Ectodermal cell (in vitro differentiated cells): ENCODE data around the gene DPP10.
"Not testable (repeated sequence)": the region's sequence is repeated elsewhere in the genome, so short reads cannot be mapped to it uniquely, and the experiment has no call there.

Source experiments
- H3K27ac ChIP-seq: 2 replicates; pipeline ENCODE4 v1.7.0; 2013; ENCODE audit warnings: mild to moderate bottlenecking, low read depth, low read length; ENCODE audit not compliant: insufficient read depth, poor library complexity, severe bottlenecking
- H3K27me3 ChIP-seq: 2 replicates; pipeline ENCODE4 v1.7.0; 2013; ENCODE audit warnings: mild to moderate bottlenecking, low read length; ENCODE audit not compliant: insufficient read depth, control insufficient read depth, poor library complexity, severe bottlenecking
- H3K36me3 ChIP-seq: one replicate; pipeline ENCODE4 v1.7.0; 2013; ENCODE audit warnings: low read length; ENCODE audit not compliant: control insufficient read depth, insufficient read depth
- H3K4me1 ChIP-seq: one replicate; pipeline ENCODE4 v1.7.0; 2013; ENCODE audit warnings: low read length; ENCODE audit not compliant: control insufficient read depth, insufficient read depth
- H3K4me3 ChIP-seq: 2 replicates; pipeline ENCODE4 v1.7.0; 2013; ENCODE audit warnings: low read depth, low read length, control low read depth; ENCODE audit not compliant: insufficient read depth
- H3K9me3 ChIP-seq: 2 replicates; pipeline ENCODE4 v1.7.0; 2013; ENCODE audit warnings: mild to moderate bottlenecking, low read length, moderate library complexity; ENCODE audit not compliant: control insufficient read depth
- WGBS, 2 experiments: methylation state at CpG; one replicate each; pipeline ENCODE4 v1.1.7; 2013; ENCODE audit warnings: missing lambda C conversion rate in 2 of 2; 5-methylcytosine and 5-hydroxymethylcytosine counted together

Gene DPP10

GRCh38 chr2:115077626-115078025 is 635.2 kb downstream of the DPP10 start:
- 84 to 93% methylated on average over 1 of the region's 1 CpG for whole genome bisulfite sequencing, 2 experiments

DNA sequence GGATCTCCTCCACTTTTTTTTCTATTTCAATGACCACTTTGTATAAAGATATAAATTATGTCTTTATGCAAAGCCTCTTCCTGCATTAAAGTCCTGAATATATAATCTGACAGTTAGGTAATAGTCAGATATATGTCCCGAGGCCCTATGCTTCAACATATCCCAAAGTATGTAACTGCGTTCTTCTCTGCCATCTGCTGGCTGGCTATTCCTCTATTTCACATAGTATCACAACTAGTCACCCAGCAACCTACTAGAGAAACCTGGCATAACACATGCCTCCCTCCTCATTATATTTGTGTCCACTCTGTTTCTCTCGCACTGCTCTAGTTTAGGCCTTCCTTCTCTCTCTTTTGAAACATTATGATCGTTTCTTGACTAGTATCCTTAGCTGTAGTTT is 640.8 kb downstream of the DPP10 start:
- no peaks in the 10 kb centered on the region for H3K4me1 ChIP-seq
- WGBS, 2 experiments = 90% methylated on average over 3 to 4 of the region's 4 CpGs
- no peak overlapping the region for H3K27ac ChIP-seq
- no peaks in the 10 kb centered on the region for H3K27me3 ChIP-seq
- no peaks in the 10 kb centered on the region for H3K9me3 ChIP-seq
- no peak overlapping the region for H3K4me3 ChIP-seq
- no peaks in the 10 kb centered on the region for H3K36me3 ChIP-seq

More at GRCh38 chr2:115077626-115078025, 635.2 kb downstream of the DPP10 start:
- H3K4me3 ChIP-seq = no peak overlapping the region
- H3K36me3 ChIP-seq = no peaks in the 10 kb centered on the region
- H3K27me3 ChIP-seq = no peaks in the 10 kb centered on the region
- no peak overlapping the region for H3K27ac ChIP-seq
- no peaks in the 10 kb centered on the region for H3K4me1 ChIP-seq
- no peaks in the 10 kb centered on the region for H3K9me3 ChIP-seq

DNA sequence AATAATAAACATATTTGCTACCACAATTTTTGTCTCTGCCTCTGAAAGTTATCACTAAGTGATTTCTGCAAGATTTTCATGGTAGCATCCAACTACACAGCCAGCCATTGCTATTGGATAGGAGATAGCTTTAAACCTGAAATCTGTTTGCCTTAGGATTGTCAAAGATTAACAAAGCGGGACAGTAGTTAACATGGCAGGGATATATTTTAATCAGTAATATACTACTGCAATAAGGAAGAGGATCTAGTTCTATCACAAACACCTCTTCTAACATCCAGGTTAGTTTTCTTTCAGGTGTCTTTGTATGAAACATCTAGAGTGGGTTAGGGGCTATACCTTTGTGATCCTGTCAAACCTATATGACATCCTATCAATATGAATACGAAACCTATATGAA is 641.3 kb downstream of the DPP10 start:
- Histone ChIP-seq H3K36me3 (no peaks in the 10 kb centered on the region), H3K27ac (no peak overlapping the region), H3K4me1 (no peaks in the 10 kb centered on the region), H3K4me3 (no peak overlapping the region), H3K27me3 (no peaks in the 10 kb centered on the region), H3K9me3 (no peaks in the 10 kb centered on the region)
- WGBS, 2 experiments = 69% methylated on average over 2 of the region's 2 CpGs; no CpG with 5 or more reads in 1 of the 2 experiments

GRCh38 chr2:115084446-115084845 is 642.0 kb downstream of the DPP10 start:
- no peaks in the 10 kb centered on the region for H3K27me3 ChIP-seq
- no peaks in the 10 kb centered on the region for H3K4me1 ChIP-seq
- H3K4me3 ChIP-seq = no peak overlapping the region
- no peaks in the 10 kb centered on the region for H3K9me3 ChIP-seq
- H3K36me3 ChIP-seq = no peaks in the 10 kb centered on the region
- H3K27ac ChIP-seq = no peak overlapping the region
- 69 to 81% methylated on average over 5 of the region's 5 CpGs for WGBS, 2 experiments

GRCh38 chr2:115086051-115086620 is 643.7 kb downstream of the DPP10 start:
- H3K27me3 ChIP-seq, H3K4me3 ChIP-seq, H3K4me1 ChIP-seq, H3K9me3 ChIP-seq, H3K27ac ChIP-seq, H3K36me3 ChIP-seq: not testable (repeated sequence)
- 70 to 71% methylated on average over 8 of the region's 8 CpGs for whole genome bisulfite sequencing, 2 experiments

DNA sequence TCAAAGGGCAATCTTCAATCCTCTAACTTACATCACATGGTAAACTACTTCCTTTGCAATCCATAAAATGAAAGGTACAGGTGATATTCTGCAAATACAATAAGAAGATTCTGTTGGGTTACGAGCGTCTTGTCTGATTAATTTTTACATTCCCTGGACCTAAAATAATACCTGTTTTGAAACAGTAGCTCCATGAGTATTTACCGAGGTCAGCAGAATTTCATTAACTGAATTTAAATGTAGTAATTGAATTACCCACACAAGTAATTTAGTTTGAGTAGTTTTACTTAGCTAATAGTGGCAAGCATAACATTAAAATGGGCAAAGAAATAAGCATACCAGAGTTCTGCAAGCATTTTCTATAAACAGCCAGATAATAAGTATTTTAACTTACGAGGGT is 652.0 kb downstream of the DPP10 start:
- peaks cover 3% of the 10 kb centered on the region for H3K4me1 ChIP-seq
- no peak overlapping the region for H3K27ac ChIP-seq
- 96% methylated on average over 3 of the region's 4 CpGs; no CpG with 5 or more reads in 1 of the 2 experiments for WGBS, 2 experiments
- no peaks in the 10 kb centered on the region for H3K36me3 ChIP-seq
- no peaks in the 10 kb centered on the region for H3K9me3 ChIP-seq
- no peaks in the 10 kb centered on the region for H3K27me3 ChIP-seq
- no peak overlapping the region for H3K4me3 ChIP-seq

DNA sequence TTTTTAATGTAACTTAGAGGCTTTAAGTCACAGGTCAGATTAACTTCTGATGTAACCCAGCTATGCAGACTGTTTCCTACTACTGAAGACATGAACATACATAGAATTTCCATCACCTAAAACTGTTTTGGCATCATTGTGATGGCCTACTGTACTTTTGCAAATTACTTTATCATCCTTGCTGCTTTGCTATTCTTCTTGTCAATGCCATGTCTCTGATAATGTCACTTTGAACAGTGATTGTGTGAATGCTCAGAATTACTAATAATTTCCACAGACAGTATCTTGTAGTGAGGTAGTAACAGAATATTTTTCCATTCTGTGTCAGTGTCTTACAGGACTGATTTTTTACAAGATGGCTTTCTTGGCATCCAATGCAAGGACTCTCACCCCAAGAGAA is 663.5 kb downstream of the DPP10 start:
- H3K27me3 ChIP-seq = no peaks in the 10 kb centered on the region
- no peaks in the 10 kb centered on the region for H3K9me3 ChIP-seq
- H3K4me1 ChIP-seq = no peaks in the 10 kb centered on the region
- no peak overlapping the region for H3K4me3 ChIP-seq
- no peak overlapping the region for H3K27ac ChIP-seq
- H3K36me3 ChIP-seq = no peaks in the 10 kb centered on the region

DNA sequence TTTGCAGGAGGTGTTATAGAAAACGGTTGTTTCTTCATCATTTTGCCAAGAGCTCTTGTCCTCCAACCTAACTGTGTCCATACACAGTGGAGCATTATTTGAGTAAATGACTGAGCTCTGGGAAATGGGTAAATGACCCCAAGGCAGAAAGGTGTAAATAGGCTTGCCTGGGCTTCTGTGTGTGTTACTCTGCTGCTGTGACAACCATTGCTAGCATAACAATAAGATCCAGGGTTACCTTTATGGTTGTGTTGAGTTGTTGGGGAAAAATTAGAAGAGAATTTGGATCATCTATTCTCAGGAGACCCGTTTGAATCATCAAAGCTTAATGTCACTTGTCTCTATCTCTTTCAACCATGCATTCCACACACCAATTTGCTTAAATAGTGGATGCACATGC is 672.7 kb downstream of the DPP10 start:
- no peaks in the 10 kb centered on the region for H3K4me1 ChIP-seq
- no peaks in the 10 kb centered on the region for H3K36me3 ChIP-seq
- WGBS, 2 experiments = 73 to 83% methylated on average over 2 of the region's 2 CpGs
- H3K27me3 ChIP-seq = no peaks in the 10 kb centered on the region
- H3K27ac ChIP-seq = no peak overlapping the region
- no peak overlapping the region for H3K4me3 ChIP-seq
- H3K9me3 ChIP-seq = no peaks in the 10 kb centered on the region

- Histone ChIP-seq H3K36me3 (no peaks in the 10 kb centered on the region), H3K27ac (no peak overlapping the region), H3K4me3 (no peak overlapping the region), H3K27me3 (no peaks in the 10 kb centered on the region), H3K9me3 (no peaks in the 10 kb centered on the region), H3K4me1 (no peaks in the 10 kb centered on the region)
- WGBS, 2 experiments = 86 to 96% methylated on average over 2 of the region's 2 CpGs
These were observed 675.9 kb downstream of the DPP10 start for GRCh38 chr2:115118306-115118705.

- Histone ChIP-seq H3K4me3 (no peak overlapping the region), H3K27me3 (no peaks in the 10 kb centered on the region), H3K27ac (no peak overlapping the region), H3K9me3 (no peaks in the 10 kb centered on the region), H3K36me3 (no peaks in the 10 kb centered on the region), H3K4me1 (no peaks in the 10 kb centered on the region)
- 67 to 95% methylated on average over 1 of the region's 1 CpG for WGBS, 2 experiments
These were observed 676.6 kb downstream of the DPP10 start for GRCh38 chr2:115119086-115119485.

DNA sequence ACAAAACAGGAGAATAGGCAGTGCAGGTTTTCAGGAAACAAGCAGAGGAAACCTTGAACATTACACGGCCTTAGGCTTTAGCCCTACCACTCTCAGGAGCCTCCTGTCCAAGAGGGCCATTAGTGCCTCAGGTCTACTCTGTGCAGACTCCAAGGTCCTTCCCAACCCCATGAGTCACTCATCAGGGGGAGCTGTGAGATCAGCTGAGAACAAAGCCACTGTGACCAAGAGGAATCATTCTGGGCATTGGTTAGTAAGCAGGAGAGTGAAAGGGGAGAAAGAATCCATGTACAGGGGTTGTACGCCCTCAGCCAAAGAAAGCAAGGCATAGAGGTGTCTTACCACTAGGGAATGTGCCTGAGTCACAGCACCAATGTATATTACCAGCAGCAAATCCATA is 680.3 kb downstream of the DPP10 start:
- Histone ChIP-seq H3K4me3 (no peak overlapping the region), H3K36me3 (no peaks in the 10 kb centered on the region), H3K4me1 (no peaks in the 10 kb centered on the region), H3K9me3 (no peaks in the 10 kb centered on the region), H3K27ac (no peak overlapping the region), H3K27me3 (no peaks in the 10 kb centered on the region)
- WGBS, 2 experiments = 89 to 95% methylated on average over 2 of the region's 2 CpGs
